B cell (primary cell): ENCODE measurements around the gene DIRAS1.

Experiments used
- EZH2 ChIP-seq: IDR thresholded peaks from 2 replicates; pipeline ENCODE4 v1.6.1; 2012; ENCODE audit warnings: borderline replicate concordance, low read depth, mild to moderate bottlenecking, moderate library complexity, low read length; ENCODE audit not compliant: insufficient read depth, poor library complexity, severe bottlenecking
- TF ChIP-seq, protein P1 (sequence below): fragments of 200-600 bp; IDR thresholded peaks from one replicate; pipeline ENCODE4 v1.8.0; 2022; ENCODE audit warnings: antibody characterized with exemption, mild to moderate bottlenecking

DNA sequence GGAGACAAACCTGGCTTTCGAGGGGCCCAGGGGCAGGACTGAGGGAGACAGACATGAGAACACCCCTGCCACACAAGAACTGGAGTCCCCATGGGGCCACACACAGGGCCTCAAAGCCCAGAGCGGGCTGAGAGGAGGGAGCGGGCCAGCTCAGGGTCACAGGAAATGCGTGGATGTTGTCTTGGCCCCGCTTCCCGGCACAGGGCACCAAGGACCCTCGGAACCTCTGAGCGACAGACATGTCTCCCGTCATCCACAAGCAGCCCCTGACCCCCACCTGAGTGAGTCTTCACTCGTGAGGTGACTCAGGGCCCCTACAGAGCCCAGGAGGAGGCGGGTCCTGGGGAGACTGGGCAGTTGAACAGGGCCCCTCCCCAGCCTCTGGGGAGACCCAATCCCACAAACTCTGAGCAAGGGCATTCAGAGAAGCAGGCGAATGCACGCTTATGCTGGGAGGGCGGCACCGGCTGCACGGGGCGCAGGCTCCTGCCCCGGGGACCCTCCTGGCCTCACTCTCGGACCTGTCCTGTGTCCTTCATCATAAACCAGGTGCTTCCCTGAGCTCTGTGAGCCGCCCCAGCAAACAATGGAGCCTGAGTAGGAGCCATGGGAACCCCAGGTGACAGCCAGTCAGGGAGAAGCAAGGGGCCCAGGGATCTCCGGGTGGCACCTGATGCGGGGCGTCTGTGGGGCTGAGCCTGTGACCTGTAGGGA lies 41.8 kb upstream of the DIRAS1 start:
- TF ChIP-seq, protein P1, sequence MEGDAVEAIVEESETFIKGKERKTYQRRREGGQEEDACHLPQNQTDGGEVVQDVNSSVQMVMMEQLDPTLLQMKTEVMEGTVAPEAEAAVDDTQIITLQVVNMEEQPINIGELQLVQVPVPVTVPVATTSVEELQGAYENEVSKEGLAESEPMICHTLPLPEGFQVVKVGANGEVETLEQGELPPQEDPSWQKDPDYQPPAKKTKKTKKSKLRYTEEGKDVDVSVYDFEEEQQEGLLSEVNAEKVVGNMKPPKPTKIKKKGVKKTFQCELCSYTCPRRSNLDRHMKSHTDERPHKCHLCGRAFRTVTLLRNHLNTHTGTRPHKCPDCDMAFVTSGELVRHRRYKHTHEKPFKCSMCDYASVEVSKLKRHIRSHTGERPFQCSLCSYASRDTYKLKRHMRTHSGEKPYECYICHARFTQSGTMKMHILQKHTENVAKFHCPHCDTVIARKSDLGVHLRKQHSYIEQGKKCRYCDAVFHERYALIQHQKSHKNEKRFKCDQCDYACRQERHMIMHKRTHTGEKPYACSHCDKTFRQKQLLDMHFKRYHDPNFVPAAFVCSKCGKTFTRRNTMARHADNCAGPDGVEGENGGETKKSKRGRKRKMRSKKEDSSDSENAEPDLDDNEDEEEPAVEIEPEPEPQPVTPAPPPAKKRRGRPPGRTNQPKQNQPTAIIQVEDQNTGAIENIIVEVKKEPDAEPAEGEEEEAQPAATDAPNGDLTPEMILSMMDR = no peak
- no peak for TF ChIP-seq EZH2
